PC-9 (cell line): Measurements from ENCODE around the gene ARHGAP26. TPM values are rescaled to one million over a fixed set of nuclear protein-coding genes. Genes with fewer than 3 reads are reported as not detected.
A peak's percentile ranks its signal among the peaks of the same experiment; 100 is the strongest.

Experiments
- BruUV-seq: library from RNA; stranded (reverse); fragments of 400-500 nt; replicated peaks from 2 replicates; lab custom pipeline; 2021; lab: Mats Ljungman, UMichigan
- CTCF ChIA-PET: fragments of 300-600 bp; sonication (Branson Sonifier 250); formaldehyde crosslinking; loops from one replicate; lab custom pipeline; 2022; ENCODE audit warnings: antibody characterized with exemption; lab: Charles Lee
- POLR2A ChIA-PET: fragments of 300-600 bp; sonication (Branson Sonifier 250); formaldehyde crosslinking; loops from one replicate; lab custom pipeline; 2022; ENCODE audit warnings: antibody characterized with exemption; ENCODE audit not compliant: unreplicated experiment; lab: Charles Lee
- DNase-seq, 2 experiments: peaks; one replicate each; pipeline versions ENCODE4 v3.0.0 to v3.0.0-alpha.2; 2015 to 2022; ENCODE audit warnings: mixed read lengths in 1 of 2
- H2AFZ ChIP-seq: fragments of 200-600 bp; sonication (generic); 2 replicates; pipeline ENCODE4 v1.8.1; 2017; ENCODE audit warnings: antibody characterized with exemption
- H3F3A ChIP-seq: fragments of 200-600 bp; sonication (generic); 2 replicates; pipeline ENCODE4 v1.8.1; 2017; ENCODE audit warnings: antibody characterized with exemption, mild to moderate bottlenecking, low read depth; ENCODE audit not compliant: insufficient read depth
- H3K27ac ChIP-seq: fragments of 200-600 bp; sonication (generic); 2 replicates; pipeline ENCODE4 v1.6.1; 2016; ENCODE audit warnings: mixed run types
- H3K27me3 ChIP-seq: fragments of 200-600 bp; sonication (generic); 2 replicates; pipeline ENCODE4 v1.6.1; 2016; ENCODE audit warnings: low read depth, mixed run types; ENCODE audit not compliant: insufficient read depth
- H3K36me3 ChIP-seq: fragments of 200-600 bp; sonication (generic); 2 replicates; pipeline ENCODE4 v1.6.1; 2016; ENCODE audit warnings: low read depth, mixed run types
- H3K4me1 ChIP-seq: fragments of 200-600 bp; sonication (generic); replicated peaks from 2 replicates; pipeline ENCODE4 v1.6.1; 2016; ENCODE audit warnings: mixed run types; ENCODE audit not compliant: insufficient read depth
- H3K4me2 ChIP-seq: fragments of 200-600 bp; sonication (generic); 2 replicates; pipeline ENCODE4 v1.6.1; 2017; ENCODE audit warnings: mixed run types
- H3K4me3 ChIP-seq: fragments of 200-600 bp; sonication (generic); 2 replicates; pipeline ENCODE4 v1.6.1; 2016; ENCODE audit warnings: mixed run types
- H3K79me2 ChIP-seq: fragments of 200-600 bp; sonication (generic); 2 replicates; pipeline ENCODE4 v1.6.1; 2017; ENCODE audit warnings: low read depth, mixed run types
- H3K9me2 ChIP-seq: fragments of 200-600 bp; sonication (generic); 2 replicates; pipeline ENCODE4 v1.8.1; 2017; ENCODE audit warnings: mild to moderate bottlenecking; ENCODE audit not compliant: insufficient read depth
- H3K9me3 ChIP-seq: fragments of 200-600 bp; sonication (generic); 2 replicates; pipeline ENCODE4 v1.8.1; 2016; ENCODE audit warnings: low read depth; ENCODE audit not compliant: insufficient read depth
- H4K20me1 ChIP-seq: fragments of 200-600 bp; sonication (generic); 2 replicates; pipeline ENCODE4 v1.8.1; 2017; ENCODE audit not compliant: insufficient read depth
- EZH2 ChIP-seq: fragments of 200-600 bp; sonication (generic); IDR thresholded peaks from 2 replicates; pipeline ENCODE4 v1.8.0; 2017; ENCODE audit warnings: antibody characterized with exemption, low read depth
- intact Hi-C: fragments of 100-400 bp; cut with micrococcal nuclease; formaldehyde crosslinking; loops from one replicate; pipeline ENCODE4 v1.10.0; 2022; ENCODE audit not compliant: unreplicated experiment
- total RNA-seq: library from RNA; stranded (reverse); gene quantifications from 2 replicates; pipeline ENCODE4 v1.2.3, GENCODE V29; 2021
- TF ChIP-seq, protein P1 (sequence below): fragments of 200-600 bp; sonication (generic); conservative IDR thresholded peaks from 2 replicates; pipeline ENCODE4 v1.6.1; 2017; ENCODE audit warnings: mixed run types, antibody characterized with exemption, mild to moderate bottlenecking, moderate library complexity

The ARHGAP26 gene
- total RNA-seq, 1 experiment from 2014 or later, result 29.7 TPM

DNA sequence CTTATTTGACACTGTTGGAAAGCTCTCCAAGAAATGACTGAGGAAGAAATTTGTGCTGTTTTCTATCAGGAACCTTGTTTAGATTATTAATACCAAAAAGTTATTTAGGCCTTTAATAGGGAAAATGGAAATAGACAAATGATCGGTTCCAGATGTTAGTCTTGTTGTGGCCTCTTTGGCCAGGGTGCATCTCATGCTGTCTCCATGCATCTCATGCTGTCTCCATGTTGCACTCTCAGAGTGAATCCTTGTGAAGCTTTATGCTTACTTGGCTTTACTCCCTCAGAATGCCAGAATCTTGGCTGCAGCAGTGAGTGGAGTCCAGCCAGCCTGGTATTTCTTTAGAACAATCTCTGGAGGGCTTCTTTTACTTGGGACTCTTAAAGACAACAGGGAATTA, 185.5 kb downstream of the ARHGAP26 start:
- Histone ChIP-seq H3K9me2 (no peaks in the 10 kb centered on the region), H3K4me3 (no peak overlapping the region), H3K27me3 (no peaks in the 10 kb centered on the region), H3K36me3 (no peaks in the 10 kb centered on the region), H3K4me1 (peaks cover 21% of the 10 kb centered on the region), H3K79me2 (no peaks in the 10 kb centered on the region), H3K4me2 (no peak overlapping the region), H2AFZ (no peak overlapping the region), H3K27ac (no peak overlapping the region), H3K9me3 (no peaks in the 10 kb centered on the region), H4K20me1 (no peaks in the 10 kb centered on the region), H3F3A (peaks cover 15% of the 10 kb centered on the region)
- TF ChIP-seq EZH2, result no peak
- TF ChIP-seq, protein P1, sequence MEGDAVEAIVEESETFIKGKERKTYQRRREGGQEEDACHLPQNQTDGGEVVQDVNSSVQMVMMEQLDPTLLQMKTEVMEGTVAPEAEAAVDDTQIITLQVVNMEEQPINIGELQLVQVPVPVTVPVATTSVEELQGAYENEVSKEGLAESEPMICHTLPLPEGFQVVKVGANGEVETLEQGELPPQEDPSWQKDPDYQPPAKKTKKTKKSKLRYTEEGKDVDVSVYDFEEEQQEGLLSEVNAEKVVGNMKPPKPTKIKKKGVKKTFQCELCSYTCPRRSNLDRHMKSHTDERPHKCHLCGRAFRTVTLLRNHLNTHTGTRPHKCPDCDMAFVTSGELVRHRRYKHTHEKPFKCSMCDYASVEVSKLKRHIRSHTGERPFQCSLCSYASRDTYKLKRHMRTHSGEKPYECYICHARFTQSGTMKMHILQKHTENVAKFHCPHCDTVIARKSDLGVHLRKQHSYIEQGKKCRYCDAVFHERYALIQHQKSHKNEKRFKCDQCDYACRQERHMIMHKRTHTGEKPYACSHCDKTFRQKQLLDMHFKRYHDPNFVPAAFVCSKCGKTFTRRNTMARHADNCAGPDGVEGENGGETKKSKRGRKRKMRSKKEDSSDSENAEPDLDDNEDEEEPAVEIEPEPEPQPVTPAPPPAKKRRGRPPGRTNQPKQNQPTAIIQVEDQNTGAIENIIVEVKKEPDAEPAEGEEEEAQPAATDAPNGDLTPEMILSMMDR, result no peak
- ChIA-PET CTCF (no interaction called here), POLR2A (no interaction called here)
- DNase-seq, result no peak
- intact Hi-C loops, result no loop called here
- no TSS peak for BruUV-seq

DNA sequence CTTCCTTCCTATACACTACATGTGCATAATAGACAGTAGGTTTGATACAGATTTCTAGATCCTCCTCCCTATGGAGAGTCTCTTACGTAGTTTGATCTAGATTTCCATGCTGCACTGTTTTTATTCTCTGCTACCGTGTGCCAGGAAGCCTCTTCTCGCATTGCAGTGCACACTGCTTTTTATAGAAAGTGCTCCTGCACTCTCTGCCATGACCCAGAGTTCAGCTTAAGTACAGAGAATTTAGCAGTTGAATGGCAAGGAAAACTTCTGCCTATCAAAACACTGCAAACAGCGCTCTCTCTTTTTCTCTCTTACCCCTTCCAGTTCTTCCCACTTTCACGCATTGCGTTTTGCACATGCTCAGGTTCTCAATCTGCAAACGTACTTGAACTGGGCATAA, 187.4 kb downstream of the ARHGAP26 start:
- ChIA-PET POLR2A (no interaction called here), CTCF (no interaction called here)
- no TSS peak for BruUV-seq
- Histone ChIP-seq H3K36me3 (no peaks in the 10 kb centered on the region), H3K27me3 (no peaks in the 10 kb centered on the region), H3K4me2 (no peak overlapping the region), H3K79me2 (no peaks in the 10 kb centered on the region), H3F3A (peaks cover 15% of the 10 kb centered on the region), H3K9me2 (no peaks in the 10 kb centered on the region), H2AFZ (no peak overlapping the region), H3K27ac (no peak overlapping the region), H3K9me3 (no peaks in the 10 kb centered on the region), H3K4me1 (peaks cover 36% of the 10 kb centered on the region), H3K4me3 (no peak overlapping the region), H4K20me1 (no peaks in the 10 kb centered on the region)
- DNase-seq, result no peak
- intact Hi-C loops, result no loop called here
- TF ChIP-seq, protein P1, result no peak
- no peak for TF ChIP-seq EZH2

DNA sequence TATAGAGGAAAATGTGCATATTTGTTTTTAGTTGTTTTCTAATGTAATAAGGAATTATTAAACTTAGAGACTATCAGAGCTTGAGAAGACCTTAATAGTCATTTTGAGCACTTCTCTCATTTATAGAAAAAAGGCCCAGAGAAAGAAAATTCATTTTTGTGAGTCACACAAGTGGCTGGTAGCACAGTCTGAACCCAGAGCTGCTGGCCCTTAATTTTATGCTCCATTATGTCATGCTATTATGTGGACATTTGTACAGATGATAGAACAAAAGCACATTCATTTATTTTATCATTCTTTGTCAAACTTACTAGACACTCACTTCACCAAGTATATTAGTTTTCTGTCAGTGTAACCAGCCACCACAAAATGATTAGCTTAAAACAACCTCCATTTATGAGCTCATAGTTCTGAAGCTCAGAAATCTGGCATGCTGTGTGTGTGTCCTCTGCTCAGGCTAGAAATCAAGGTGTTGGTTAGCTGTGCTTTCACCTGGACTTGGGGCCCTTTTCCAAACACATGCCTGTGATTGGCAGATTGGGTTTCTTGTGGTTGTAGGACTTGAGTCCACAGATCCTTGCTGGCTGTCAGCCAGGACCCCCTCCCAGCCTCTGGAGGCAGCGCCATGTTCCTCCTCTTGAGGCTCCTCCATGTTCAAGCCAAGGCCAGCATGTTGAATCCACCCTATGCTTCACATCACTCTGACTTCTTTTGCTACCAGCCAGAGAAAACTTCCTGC, 188.9 kb downstream of the ARHGAP26 start:
- H3K36me3 ChIP-seq, result no peaks in the 10 kb centered on the region
- BruUV-seq, result no TSS peak
- no peaks in the 10 kb centered on the region for H3K79me2 ChIP-seq
- ChIA-PET POLR2A (interaction anchor here (0.5 to 1.0 kb wide), 2 partner anchors 23 to 161 kb away, joined by 3 to 5 read pairs; no protein-coding TSS in a partner anchor), CTCF (no interaction called here)
- no peak overlapping the region for H3K4me3 ChIP-seq
- H4K20me1 ChIP-seq, result no peaks in the 10 kb centered on the region
- peaks cover 15% of the 10 kb centered on the region for H3F3A ChIP-seq
- TF ChIP-seq, protein P1, result no peak
- TF ChIP-seq EZH2, result no peak
- no peak for DNase-seq
- intact Hi-C loops, result no loop called here
- H3K4me1 ChIP-seq, result peaks cover 37% of the 10 kb centered on the region
- no peaks in the 10 kb centered on the region for H3K9me2 ChIP-seq
- peak overlapping the region; percentile 86 for H3K27ac ChIP-seq
- H2AFZ ChIP-seq, result no peak overlapping the region
- H3K4me2 ChIP-seq, result peak overlapping the region; percentile 48; the same call in 1 of the 2 replicates
- no peaks in the 10 kb centered on the region for H3K9me3 ChIP-seq
- no peaks in the 10 kb centered on the region for H3K27me3 ChIP-seq
